Body of pancreas (tissue), 4 donors: ENCODE measurements around the gene PANX3. TPM values are rescaled to one million over a fixed set of nuclear protein-coding genes. Genes with fewer than 3 reads are reported as not detected.

ENCODE experiments used
- ATAC-seq: fragments of 150-250 bp; one replicate; pipeline ENCODE4 v1.9.1; 2016
- DNase-seq, 4 donors: peaks; one replicate each; pipeline ENCODE4 v3.0.0-alpha.2; 2019
- H3K27ac ChIP-seq, 4 donors: fragments of 200-600 bp; sonication (generic); 1 replicate in 3 of 4; 2 replicates in 1 of 4; pipeline versions ENCODE4 v1.5.1 to v1.6.1; 2016 to 2019; ENCODE audit warnings: mild to moderate bottlenecking in 1 of 4, mixed read lengths in 1 of 4, moderate library complexity in 1 of 4
- H3K27me3 ChIP-seq, 2 donors: fragments of 200-600 bp; sonication (generic); one replicate each; pipeline ENCODE4 v1.6.0; 2016; ENCODE audit warnings: mild to moderate bottlenecking in 1 of 2
- H3K36me3 ChIP-seq, 2 donors: fragments of 200-600 bp; sonication (generic); replicated peaks in 1 of 2; 2 replicates each; pipeline ENCODE4 v1.5.1; 2016; ENCODE audit warnings: low read depth in 2 of 2; ENCODE audit not compliant: insufficient read depth in 1 of 2
- H3K4me1 ChIP-seq: fragments of 200-600 bp; sonication (generic); one replicate; pipeline ENCODE4 v1.6.0; 2016
- H3K4me3 ChIP-seq, 2 donors: fragments of 200-600 bp; sonication (generic); 1 replicate in 1 of 2; 2 replicates in 1 of 2; pipeline ENCODE4 v1.5.1; 2016 to 2019
- H3K9me3 ChIP-seq, 3 donors: fragments of 200-600 bp; sonication (generic); 1 replicate in 2 of 3; 2 replicates in 1 of 3; pipeline ENCODE4 v1.5.1; 2016
- POLR2A ChIP-seq, 3 donors: fragments of 450-650 bp; IDR thresholded peaks; one replicate each; pipeline ENCODE4 v1.6.1; 2016; ENCODE audit warnings: antibody characterized with exemption in 3 of 3, mild to moderate bottlenecking in 2 of 3
- WGBS, 2 donors: methylation state at CpG; one replicate each; pipeline ENCODE4 v1.1.5; 2017; 5-methylcytosine and 5-hydroxymethylcytosine counted together
- intact Hi-C: fragments of 100-400 bp; cut with DNase I; formaldehyde crosslinking; loops from one replicate; pipeline ENCODE4 v1.15.1; 2023
- total RNA-seq, 2 donors: library from RNA; depleted of rRNA; stranded (reverse); fragments of >200 nt; gene quantifications; one replicate each; pipeline ENCODE4 v1.1.0, GENCODE V29; 2016
- TF ChIP-seq, protein P1 (sequence below), 7 experiments: fragments of 450-650 bp in 4 of 7; fragments of 200-600 bp in 3 of 7; sonication (generic) in 3 of 7; IDR thresholded peaks; one replicate each; pipeline ENCODE4 v1.5.1; 2016 to 2019; ENCODE audit warnings: antibody characterized with exemption in 7 of 7

The PANX3 gene, protein sequence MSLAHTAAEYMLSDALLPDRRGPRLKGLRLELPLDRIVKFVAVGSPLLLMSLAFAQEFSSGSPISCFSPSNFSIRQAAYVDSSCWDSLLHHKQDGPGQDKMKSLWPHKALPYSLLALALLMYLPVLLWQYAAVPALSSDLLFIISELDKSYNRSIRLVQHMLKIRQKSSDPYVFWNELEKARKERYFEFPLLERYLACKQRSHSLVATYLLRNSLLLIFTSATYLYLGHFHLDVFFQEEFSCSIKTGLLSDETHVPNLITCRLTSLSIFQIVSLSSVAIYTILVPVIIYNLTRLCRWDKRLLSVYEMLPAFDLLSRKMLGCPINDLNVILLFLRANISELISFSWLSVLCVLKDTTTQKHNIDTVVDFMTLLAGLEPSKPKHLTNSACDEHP
- total RNA-seq: not detected

DNA sequence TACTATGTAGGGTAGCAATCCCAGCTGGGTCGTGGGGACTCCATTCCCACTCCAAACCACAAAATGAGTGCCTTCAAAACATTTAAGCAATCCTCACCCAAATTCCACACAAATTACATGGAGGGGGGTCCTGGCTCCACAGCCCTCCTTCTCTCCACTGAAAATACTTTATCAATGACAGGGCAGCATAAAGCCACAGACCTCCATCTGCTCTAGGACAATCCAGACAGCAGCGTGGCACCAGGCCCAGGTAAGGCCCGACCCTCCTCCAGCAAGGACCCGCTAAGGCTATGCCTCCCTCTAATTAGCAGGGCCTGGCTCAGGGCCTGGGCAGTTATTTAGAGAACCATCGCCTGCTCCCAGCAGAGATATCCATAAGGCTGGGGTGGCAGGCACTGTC is at the start of gene PANX3:
Gene PANX3 (plus strand): TSS at position 365 of the 400 bp plus-strand sequence. CDS start 129 bp downstream, outside the sequence.
- Histone ChIP-seq H3K4me3 (no peak within 1 kb of the TSS), H3K36me3 (no peaks in the 10 kb centered on the region), H3K27me3 (no peaks in the 10 kb centered on the region), H3K27ac (no peak within 1 kb of the TSS), H3K4me1 (no peaks in the 10 kb centered on the region), H3K9me3 (no peaks in the 10 kb centered on the region)
- ATAC-seq (no peak), DNase-seq (no peak)
- 50 to 64% methylated on average over 1 to 5 of the region's 5 CpGs for WGBS, 2 donors
- no peak for TF ChIP-seq POLR2A (IDR thresholded peaks at IDR 0.05)
- TF ChIP-seq, protein P1, sequence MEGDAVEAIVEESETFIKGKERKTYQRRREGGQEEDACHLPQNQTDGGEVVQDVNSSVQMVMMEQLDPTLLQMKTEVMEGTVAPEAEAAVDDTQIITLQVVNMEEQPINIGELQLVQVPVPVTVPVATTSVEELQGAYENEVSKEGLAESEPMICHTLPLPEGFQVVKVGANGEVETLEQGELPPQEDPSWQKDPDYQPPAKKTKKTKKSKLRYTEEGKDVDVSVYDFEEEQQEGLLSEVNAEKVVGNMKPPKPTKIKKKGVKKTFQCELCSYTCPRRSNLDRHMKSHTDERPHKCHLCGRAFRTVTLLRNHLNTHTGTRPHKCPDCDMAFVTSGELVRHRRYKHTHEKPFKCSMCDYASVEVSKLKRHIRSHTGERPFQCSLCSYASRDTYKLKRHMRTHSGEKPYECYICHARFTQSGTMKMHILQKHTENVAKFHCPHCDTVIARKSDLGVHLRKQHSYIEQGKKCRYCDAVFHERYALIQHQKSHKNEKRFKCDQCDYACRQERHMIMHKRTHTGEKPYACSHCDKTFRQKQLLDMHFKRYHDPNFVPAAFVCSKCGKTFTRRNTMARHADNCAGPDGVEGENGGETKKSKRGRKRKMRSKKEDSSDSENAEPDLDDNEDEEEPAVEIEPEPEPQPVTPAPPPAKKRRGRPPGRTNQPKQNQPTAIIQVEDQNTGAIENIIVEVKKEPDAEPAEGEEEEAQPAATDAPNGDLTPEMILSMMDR (IDR thresholded peaks at IDR 0.05): no peak
- intact Hi-C loops: no loop called here

DNA sequence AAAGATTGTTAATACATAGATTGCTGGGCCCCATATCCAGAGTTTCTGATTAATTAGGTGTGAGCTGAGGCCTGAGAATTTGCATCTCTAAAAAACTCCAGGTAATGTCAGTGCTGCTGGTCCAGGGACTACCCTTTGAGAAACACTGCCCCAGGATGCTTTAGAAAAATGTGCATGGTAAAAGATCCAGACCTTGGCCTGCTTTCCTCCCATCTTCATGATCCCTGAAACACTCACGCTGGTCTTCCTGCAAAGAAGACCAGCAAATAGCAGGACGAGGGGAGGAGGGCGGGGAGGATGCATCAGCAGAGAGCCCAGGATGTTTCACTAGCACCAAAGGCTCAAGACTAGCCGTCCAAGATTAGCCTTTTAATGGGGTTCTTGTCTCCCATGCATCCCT is 41.5 kb upstream of the PANX3 start, which contains the start of gene OR8A1:
Gene OR8A1 (plus strand): TSS at position 301 of the 400 bp plus-strand sequence. CDS start 123 bp downstream, outside the sequence.
- intact Hi-C loops: no loop called here
- DNase-seq: no peak
- Histone ChIP-seq H3K4me3 (no peak within 1 kb of the TSS), H3K27ac (no peak within 1 kb of the TSS), H3K9me3 (no peaks in the 10 kb centered on the region), H3K27me3 (no peaks in the 10 kb centered on the region), H3K4me1 (no peaks in the 10 kb centered on the region), H3K36me3 (no peaks in the 10 kb centered on the region)
- WGBS, 2 donors: 23 to 70% methylated on average over 3 to 4 of the region's 4 CpGs
- no peak for TF ChIP-seq POLR2A (IDR thresholded peaks at IDR 0.05)
- TF ChIP-seq, protein P1 (IDR thresholded peaks at IDR 0.05): no peak
- no peak for ATAC-seq

DNA sequence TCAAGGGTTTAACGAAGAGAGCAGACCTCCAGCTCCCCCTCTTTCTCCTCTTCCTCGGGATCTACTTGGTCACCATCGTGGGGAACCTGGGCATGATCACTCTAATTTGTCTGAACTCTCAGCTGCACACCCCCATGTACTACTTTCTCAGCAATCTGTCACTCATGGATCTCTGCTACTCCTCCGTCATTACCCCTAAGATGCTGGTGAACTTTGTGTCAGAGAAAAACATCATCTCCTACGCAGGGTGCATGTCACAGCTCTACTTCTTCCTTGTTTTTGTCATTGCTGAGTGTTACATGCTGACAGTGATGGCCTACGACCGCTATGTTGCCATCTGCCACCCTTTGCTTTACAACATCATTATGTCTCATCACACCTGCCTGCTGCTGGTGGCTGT is 41.1 kb upstream of the PANX3 start:
- no peaks in the 10 kb centered on the region for H3K27me3 ChIP-seq
- intact Hi-C loops: no loop called here
- TF ChIP-seq, protein P1 (IDR thresholded peaks at IDR 0.05): no peak
- no peak for TF ChIP-seq POLR2A (IDR thresholded peaks at IDR 0.05)
- WGBS, 2 donors: 62 to 65% methylated on average over 7 of the region's 7 CpGs
- H3K4me3 ChIP-seq: no peak overlapping the region
- H3K4me1 ChIP-seq: no peaks in the 10 kb centered on the region
- H3K36me3 ChIP-seq: no peaks in the 10 kb centered on the region
- ATAC-seq (no peak), DNase-seq (no peak)
- H3K9me3 ChIP-seq: no peaks in the 10 kb centered on the region
- H3K27ac ChIP-seq: no peak overlapping the region

DNA sequence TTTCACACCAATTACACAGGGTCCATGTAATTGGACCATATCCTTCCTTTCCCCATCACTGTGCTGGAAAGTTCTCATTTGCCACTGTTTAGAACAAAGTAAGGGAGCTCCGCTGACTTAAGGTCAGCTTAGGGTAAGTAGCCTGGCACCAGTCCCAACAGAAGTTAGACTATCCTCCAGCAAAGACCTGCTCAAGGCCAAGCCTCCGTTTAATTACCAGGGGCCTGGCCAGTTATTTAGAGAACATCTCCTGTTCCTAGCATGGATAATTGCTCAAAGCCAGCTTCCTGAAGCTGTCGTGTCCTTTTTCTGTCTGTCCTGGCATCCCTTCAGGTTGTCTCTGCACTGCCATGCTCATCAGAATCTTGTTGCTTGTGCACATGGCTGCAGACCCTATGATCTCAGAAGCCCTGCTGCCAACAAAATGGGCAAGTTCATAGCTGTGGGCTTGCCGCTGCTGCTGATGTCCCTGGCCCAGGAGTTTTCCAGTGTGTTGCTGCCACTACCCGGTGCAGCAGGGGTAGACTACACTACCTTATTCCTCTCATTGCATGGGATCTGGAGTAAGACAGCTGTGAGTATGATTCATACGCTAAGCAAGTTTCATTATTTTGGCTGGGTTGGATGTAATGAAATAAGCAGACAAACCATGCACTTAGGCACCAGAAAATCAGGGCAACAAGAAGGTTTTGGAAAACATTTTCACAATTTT is 33.4 kb upstream of the PANX3 start:
- intact Hi-C loops: no loop called here
- H3K4me3 ChIP-seq: no peak overlapping the region
- no peaks in the 10 kb centered on the region for H3K9me3 ChIP-seq
- DNase-seq: no peak
- no peaks in the 10 kb centered on the region for H3K36me3 ChIP-seq
- no peak for ATAC-seq
- 69 to 76% methylated on average over 6 of the region's 6 CpGs for WGBS, 2 donors
- TF ChIP-seq, protein P1 (IDR thresholded peaks at IDR 0.05): no peak
- no peak for TF ChIP-seq POLR2A (IDR thresholded peaks at IDR 0.05)
- H3K27ac ChIP-seq: no peak overlapping the region
- H3K4me1 ChIP-seq: no peaks in the 10 kb centered on the region
- H3K27me3 ChIP-seq: no peaks in the 10 kb centered on the region
